ENCODE measurements around the gene APOA5. TPM values are rescaled to one million over a fixed set of nuclear protein-coding genes. Genes with fewer than 3 reads are reported as not detected.
A peak's percentile ranks its signal among the peaks of the same experiment; 100 is the strongest.

APOA5 gene
- total and polyA plus RNA-seq, 2 of the 13 experiments (the other 11 are each of a cell fraction or from before 2014, with no cell fraction given): 44.0 to 49.1 TPM

DNA sequence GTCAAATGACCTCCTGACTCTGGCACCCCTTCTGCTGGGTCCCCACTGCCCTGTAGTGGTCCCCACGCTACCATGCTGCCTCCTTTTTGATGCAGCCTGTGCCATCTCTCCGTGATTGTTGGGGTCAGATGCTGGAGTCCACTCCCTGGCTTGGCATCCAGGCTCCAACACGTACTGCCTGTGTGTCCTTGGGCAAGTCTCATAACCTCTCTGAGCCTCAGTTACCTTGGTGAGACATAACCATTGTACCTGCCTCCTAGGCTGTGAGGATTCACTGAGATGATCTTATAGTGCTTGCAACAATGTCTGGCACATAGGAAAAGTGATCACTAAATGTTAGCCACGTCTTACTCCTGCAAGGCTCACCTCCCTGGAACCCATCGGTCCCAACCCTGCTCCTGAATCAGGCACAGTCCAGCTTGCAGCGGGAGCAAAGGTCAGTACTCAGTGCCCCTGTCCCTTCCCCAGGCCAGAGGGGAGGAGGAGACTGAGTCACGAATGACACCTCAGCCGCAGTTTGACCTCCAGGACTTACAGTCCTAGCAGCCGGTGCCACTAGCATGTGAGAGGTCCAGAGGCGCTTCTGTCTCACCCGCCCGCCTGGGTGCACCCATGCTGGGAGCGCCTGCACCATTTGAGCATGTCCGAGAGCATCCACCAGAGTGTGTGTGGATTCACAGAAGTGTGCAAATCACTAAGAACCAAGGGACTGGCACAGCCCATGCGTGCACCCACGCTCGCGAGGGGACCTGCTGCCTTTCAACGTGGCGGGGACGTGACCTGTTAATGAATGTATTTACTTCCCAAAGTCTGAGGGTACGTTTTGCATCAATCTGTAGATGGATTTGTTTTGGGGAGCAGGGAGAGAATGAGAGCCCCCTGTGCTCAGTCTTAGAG is 34.4 kb upstream of the APOA5 start (continued):
- TF ChIP-seq ZNF761 (CRISPR knock-in tag; conservative IDR thresholded peaks at IDR 0.05) (no peak; the same call in 1 of the 2 replicates), ZSCAN25 (CRISPR knock-in tag; IDR thresholded peaks at IDR 0.05) (no peak), ZNF367 (CRISPR knock-in tag; IDR thresholded peaks at IDR 0.05; ENCODE audit: borderline replicate concordance) (no peak), SKI (IDR thresholded peaks at IDR 0.05; ENCODE audit: partially characterized antibody) (peak; percentile 28), SRF (IDR thresholded peaks at IDR 0.05; ENCODE audit: low read depth, low read length) (no peak), ZC3H13 (CRISPR knock-in tag; IDR thresholded peaks at IDR 0.05) (no peak), ZNF720 (CRISPR knock-in tag; IDR thresholded peaks at IDR 0.05) (no peak), NFATC3 (CRISPR knock-in tag; IDR thresholded peaks at IDR 0.05) (no peak), SMC3 (IDR thresholded peaks at IDR 0.05; ENCODE audit: low read length) (no peak), ZNF30 (CRISPR knock-in tag; IDR thresholded peaks at IDR 0.05) (no peak), PAWR (CRISPR knock-in tag; IDR thresholded peaks at IDR 0.05; ENCODE audit: borderline replicate concordance) (no peak), ZNF724P (CRISPR knock-in tag; IDR thresholded peaks at IDR 0.05; ENCODE audit: borderline replicate concordance) (no peak), MTF2 (CRISPR knock-in tag; IDR thresholded peaks at IDR 0.05; ENCODE audit: borderline replicate concordance) (no peak), HOXA5 (CRISPR knock-in tag; IDR thresholded peaks at IDR 0.05) (no peak), RXRA (CRISPR knock-in tag; IDR thresholded peaks at IDR 0.05) (no peak; the same call in 1 of the 2 replicates)
- TF ChIP-seq, protein P1, sequence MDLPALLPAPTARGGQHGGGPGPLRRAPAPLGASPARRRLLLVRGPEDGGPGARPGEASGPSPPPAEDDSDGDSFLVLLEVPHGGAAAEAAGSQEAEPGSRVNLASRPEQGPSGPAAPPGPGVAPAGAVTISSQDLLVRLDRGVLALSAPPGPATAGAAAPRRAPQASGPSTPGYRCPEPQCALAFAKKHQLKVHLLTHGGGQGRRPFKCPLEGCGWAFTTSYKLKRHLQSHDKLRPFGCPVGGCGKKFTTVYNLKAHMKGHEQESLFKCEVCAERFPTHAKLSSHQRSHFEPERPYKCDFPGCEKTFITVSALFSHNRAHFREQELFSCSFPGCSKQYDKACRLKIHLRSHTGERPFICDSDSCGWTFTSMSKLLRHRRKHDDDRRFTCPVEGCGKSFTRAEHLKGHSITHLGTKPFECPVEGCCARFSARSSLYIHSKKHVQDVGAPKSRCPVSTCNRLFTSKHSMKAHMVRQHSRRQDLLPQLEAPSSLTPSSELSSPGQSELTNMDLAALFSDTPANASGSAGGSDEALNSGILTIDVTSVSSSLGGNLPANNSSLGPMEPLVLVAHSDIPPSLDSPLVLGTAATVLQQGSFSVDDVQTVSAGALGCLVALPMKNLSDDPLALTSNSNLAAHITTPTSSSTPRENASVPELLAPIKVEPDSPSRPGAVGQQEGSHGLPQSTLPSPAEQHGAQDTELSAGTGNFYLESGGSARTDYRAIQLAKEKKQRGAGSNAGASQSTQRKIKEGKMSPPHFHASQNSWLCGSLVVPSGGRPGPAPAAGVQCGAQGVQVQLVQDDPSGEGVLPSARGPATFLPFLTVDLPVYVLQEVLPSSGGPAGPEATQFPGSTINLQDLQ (CRISPR knock-in tag; IDR thresholded peaks at IDR 0.05): no peak
- TF ChIP-seq, protein P2, sequence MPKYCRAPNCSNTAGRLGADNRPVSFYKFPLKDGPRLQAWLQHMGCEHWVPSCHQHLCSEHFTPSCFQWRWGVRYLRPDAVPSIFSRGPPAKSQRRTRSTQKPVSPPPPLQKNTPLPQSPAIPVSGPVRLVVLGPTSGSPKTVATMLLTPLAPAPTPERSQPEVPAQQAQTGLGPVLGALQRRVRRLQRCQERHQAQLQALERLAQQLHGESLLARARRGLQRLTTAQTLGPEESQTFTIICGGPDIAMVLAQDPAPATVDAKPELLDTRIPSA (CRISPR knock-in tag; IDR thresholded peaks at IDR 0.05; ENCODE audit: borderline replicate concordance): no peak
- TF ChIP-seq, protein P3, sequence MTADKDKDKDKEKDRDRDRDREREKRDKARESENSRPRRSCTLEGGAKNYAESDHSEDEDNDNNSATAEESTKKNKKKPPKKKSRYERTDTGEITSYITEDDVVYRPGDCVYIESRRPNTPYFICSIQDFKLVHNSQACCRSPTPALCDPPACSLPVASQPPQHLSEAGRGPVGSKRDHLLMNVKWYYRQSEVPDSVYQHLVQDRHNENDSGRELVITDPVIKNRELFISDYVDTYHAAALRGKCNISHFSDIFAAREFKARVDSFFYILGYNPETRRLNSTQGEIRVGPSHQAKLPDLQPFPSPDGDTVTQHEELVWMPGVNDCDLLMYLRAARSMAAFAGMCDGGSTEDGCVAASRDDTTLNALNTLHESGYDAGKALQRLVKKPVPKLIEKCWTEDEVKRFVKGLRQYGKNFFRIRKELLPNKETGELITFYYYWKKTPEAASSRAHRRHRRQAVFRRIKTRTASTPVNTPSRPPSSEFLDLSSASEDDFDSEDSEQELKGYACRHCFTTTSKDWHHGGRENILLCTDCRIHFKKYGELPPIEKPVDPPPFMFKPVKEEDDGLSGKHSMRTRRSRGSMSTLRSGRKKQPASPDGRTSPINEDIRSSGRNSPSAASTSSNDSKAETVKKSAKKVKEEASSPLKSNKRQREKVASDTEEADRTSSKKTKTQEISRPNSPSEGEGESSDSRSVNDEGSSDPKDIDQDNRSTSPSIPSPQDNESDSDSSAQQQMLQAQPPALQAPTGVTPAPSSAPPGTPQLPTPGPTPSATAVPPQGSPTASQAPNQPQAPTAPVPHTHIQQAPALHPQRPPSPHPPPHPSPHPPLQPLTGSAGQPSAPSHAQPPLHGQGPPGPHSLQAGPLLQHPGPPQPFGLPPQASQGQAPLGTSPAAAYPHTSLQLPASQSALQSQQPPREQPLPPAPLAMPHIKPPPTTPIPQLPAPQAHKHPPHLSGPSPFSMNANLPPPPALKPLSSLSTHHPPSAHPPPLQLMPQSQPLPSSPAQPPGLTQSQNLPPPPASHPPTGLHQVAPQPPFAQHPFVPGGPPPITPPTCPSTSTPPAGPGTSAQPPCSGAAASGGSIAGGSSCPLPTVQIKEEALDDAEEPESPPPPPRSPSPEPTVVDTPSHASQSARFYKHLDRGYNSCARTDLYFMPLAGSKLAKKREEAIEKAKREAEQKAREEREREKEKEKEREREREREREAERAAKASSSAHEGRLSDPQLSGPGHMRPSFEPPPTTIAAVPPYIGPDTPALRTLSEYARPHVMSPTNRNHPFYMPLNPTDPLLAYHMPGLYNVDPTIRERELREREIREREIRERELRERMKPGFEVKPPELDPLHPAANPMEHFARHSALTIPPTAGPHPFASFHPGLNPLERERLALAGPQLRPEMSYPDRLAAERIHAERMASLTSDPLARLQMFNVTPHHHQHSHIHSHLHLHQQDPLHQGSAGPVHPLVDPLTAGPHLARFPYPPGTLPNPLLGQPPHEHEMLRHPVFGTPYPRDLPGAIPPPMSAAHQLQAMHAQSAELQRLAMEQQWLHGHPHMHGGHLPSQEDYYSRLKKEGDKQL (CRISPR knock-in tag; IDR thresholded peaks at IDR 0.05; ENCODE audit: low read depth): no peak
- TF ChIP-seq, protein P4, sequence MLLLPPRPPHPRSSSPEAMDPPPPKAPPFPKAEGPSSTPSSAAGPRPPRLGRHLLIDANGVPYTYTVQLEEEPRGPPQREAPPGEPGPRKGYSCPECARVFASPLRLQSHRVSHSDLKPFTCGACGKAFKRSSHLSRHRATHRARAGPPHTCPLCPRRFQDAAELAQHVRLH (CRISPR knock-in tag; IDR thresholded peaks at IDR 0.05; ENCODE audit: borderline replicate concordance, low read depth): no peak

All from HepG2 (cell line).